M059J (cell line): Measurements from ENCODE around the gene EBP. TPM values are rescaled to one million over a fixed set of nuclear protein-coding genes. Genes with fewer than 3 reads are reported as not detected.

Experiments used
- DNase-seq: peaks from one replicate; pipeline ENCODE4 v3.0.0-alpha.2; 2012; ENCODE audit warnings: low read depth
- total RNA-seq: library from RNA; depleted of rRNA; stranded (reverse); fragments of >200 nt; shearing (Covaris generic); gene quantifications from 2 replicates; pipeline ENCODE4 v1.2.3, GENCODE V29; 2014; rRNA removed

Gene EBP
- total RNA-seq, 1 experiment from 2014 or later: 277 TPM

- DNase-seq: no peak
Measured at GRCh38 chrX:48575642-48576041, 54.0 kb downstream of the EBP start.

- DNase-seq: no peak
Measured at GRCh38 chrX:48576108-48576507, 54.5 kb downstream of the EBP start.

Other genes starting within 250 kb of the EBP start
- not detected in 2 replicates for gene SSX3, start 165.1 kb upstream of the EBP start, total RNA-seq
- gene SSX4, start 138.3 kb upstream of the EBP start, total RNA-seq: not detected in 2 replicates
- not detected in 2 replicates for gene SSX4B, start 109.8 kb upstream of the EBP start, total RNA-seq
- gene SLC38A5, start 51.5 kb upstream of the EBP start, total RNA-seq: 0.05 TPM in 1 of 2 replicates, not detected in the other
- 107 and 123 TPM in 2 replicates for gene FTSJ1, start 45.6 kb upstream of the EBP start, total RNA-seq
- 23.1 and 25.4 TPM in 2 replicates for gene PORCN, start 12.8 kb upstream of the EBP start, total RNA-seq
- gene TBC1D25, start 17.9 kb downstream of the EBP start, total RNA-seq: 6.7 and 9.3 TPM in 2 replicates
- gene RBM3, start 52.7 kb downstream of the EBP start, total RNA-seq: 52.6 and 64.2 TPM in 2 replicates
- 54.3 and 88.6 TPM in 2 replicates for gene WDR13, start 75.7 kb downstream of the EBP start, total RNA-seq
- gene WAS, start 162.0 kb downstream of the EBP start, total RNA-seq: not detected in 2 replicates
- gene SUV39H1, start 174.9 kb downstream of the EBP start, total RNA-seq: 15.1 and 22.8 TPM in 2 replicates
- not detected in 2 replicates for gene GLOD5, start 239.9 kb downstream of the EBP start, total RNA-seq